ENCODE data around the gene BBOX1.

GRCh38 chr11:27024865-27025264 is 15.8 kb upstream of the BBOX1 start:
- TF ChIP-seq CTCF (conservative IDR thresholded peaks at IDR 0.05 in 1 of 2, IDR thresholded peaks at IDR 0.05 in 1 of 2; ENCODE audit: low read depth in 1 of 2, low read length in 2 of 2), result no peak
- TF ChIP-seq EZH2 (IDR thresholded peaks at IDR 0.05; ENCODE audit: low read length, missing control alignments), result no peak
